ENCODE results near the gene TRAF2. TPM values are rescaled to one million over a fixed set of nuclear protein-coding genes. Genes with fewer than 3 reads are reported as not detected.
A peak's percentile ranks its signal among the peaks of the same experiment; 100 is the strongest.

TRAF2 gene
- total and polyA plus RNA-seq, 2 of the 4 experiments (the other 2 are of a cell fraction): 6.6 to 12.0 TPM

DNA sequence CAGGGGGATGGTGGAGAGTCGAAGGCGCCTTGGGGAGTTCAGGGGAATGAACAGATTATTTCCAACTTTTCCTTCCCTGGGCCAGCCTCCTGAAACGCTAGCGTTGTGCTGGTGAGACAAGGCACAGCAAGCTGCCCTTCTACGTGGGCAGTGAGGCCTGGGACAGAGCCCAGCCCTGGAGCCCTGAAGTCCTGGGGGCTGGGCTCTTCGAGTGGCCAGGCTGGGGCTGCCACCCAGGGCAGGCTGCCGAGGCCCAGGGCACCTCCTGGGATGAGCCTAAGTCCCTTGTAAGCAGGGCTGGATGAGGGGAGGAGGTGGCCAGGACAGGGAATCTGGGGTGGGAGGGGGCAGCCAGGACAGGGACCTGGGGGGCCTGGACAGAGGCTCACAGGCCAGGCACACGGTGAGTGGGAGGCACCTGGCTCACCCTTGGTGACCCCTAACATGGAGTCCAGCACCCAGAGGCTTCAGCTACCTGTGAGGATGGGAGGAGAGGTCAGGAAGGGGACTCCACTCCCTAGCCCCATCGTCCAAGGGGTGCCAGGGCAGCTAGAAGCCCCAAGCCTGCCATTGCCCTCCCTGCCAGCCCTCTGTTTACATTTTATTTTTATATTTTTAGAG, 64.5 kb downstream of the TRAF2 start:
- Histone ChIP-seq H3K9me1 (ENCODE audit: insufficient read depth, low read length) (no peaks in the 10 kb centered on the region), H3K23ac (ENCODE audit: low read depth, low read length) (no peak overlapping the region), H4K91ac (ENCODE audit: insufficient read depth, low read depth, low read length) (no peak overlapping the region), H3K9ac (ENCODE audit: low read depth, low read length) (no peak overlapping the region), H2AK9ac (replicated peaks; ENCODE audit: low read depth, low read length, poor library complexity) (peak overlapping the region; percentile 59), H3K9me3 (ENCODE audit: control insufficient read depth, insufficient read depth, low read length) (no peaks in the 10 kb centered on the region), H3K14ac (replicated peaks; ENCODE audit: low read depth, low read length) (no peak overlapping the region), H3K36me3 (ENCODE audit: control insufficient read depth, insufficient read depth, low read length) (no peaks in the 10 kb centered on the region), H2BK15ac (ENCODE audit: low read depth, low read length) (no peak overlapping the region), H2BK5ac (ENCODE audit: low read depth, low read length, poor library complexity, severe bottlenecking) (no peak overlapping the region), H2BK120ac (ENCODE audit: low read depth, low read length) (no peak overlapping the region), H3K27ac (ENCODE audit: insufficient read depth, low read length) (no peak overlapping the region), H2BK20ac (ENCODE audit: low read depth, low read length) (no peak overlapping the region), H3K18ac (ENCODE audit: low read depth, low read length) (no peak overlapping the region), H3K4me2 (ENCODE audit: low read depth, low read length) (no peak overlapping the region), H3K4ac (ENCODE audit: low read depth, low read length) (no peak overlapping the region), H4K20me1 (ENCODE audit: insufficient read depth, low read length) (no peaks in the 10 kb centered on the region), H3K4me1 (ENCODE audit: control insufficient read depth, insufficient read depth, low read length) (no peaks in the 10 kb centered on the region; the same call in 1 of the 2 replicates), H4K5ac (ENCODE audit: low read depth, low read length) (no peak overlapping the region), H2AFZ (replicated peaks; ENCODE audit: low read length, poor library complexity) (peak overlapping the region; percentile 98), H3K79me1 (ENCODE audit: low read depth in 1 of 2, low read length in 2 of 2) (no peaks in the 10 kb centered on the region), H3K56ac (ENCODE audit: extremely low read depth, insufficient read depth, low read length) (no peak overlapping the region), H3K4me3 (ENCODE audit: insufficient read depth, low read depth, low read length) (no peak overlapping the region), H3K27me3 (ENCODE audit: control insufficient read depth, insufficient read depth, low read length) (peaks cover 9% of the 10 kb centered on the region; the same call in 1 of the 2 replicates), H2AK5ac (ENCODE audit: low read depth, low read length) (no peak overlapping the region), H4K8ac (ENCODE audit: low read depth in 2 of 2, low read length in 2 of 2) (peak overlapping the region; percentile 15 to 87; a peak in 2 of 4 replicates)
- TF ChIP-seq MXI1 (IDR thresholded peaks at IDR 0.05; ENCODE audit: borderline replicate concordance, low read depth, low read length) (no peak), CEBPB (IDR thresholded peaks at IDR 0.05; ENCODE audit: low read depth, low read length) (no peak), BHLHE40 (IDR thresholded peaks at IDR 0.05; ENCODE audit: low read depth, low read length) (no peak), RCOR1 (IDR thresholded peaks at IDR 0.05; ENCODE audit: insufficient replicate concordance, low read length) (no peak)
- ChIA-PET POLR2A (ENCODE audit: unreplicated experiment) (no interaction called here), CTCF (no interaction called here)
- DNase-seq (no peak), ATAC-seq (ENCODE audit: low read depth) (no peak)
- intact Hi-C loops (cut with micrococcal nuclease) (no loop called here), in situ Hi-C loops (cut with MboI; ENCODE audit: low sequenced_read_pairs) (no loop called here), dilution Hi-C loops (cut with HindIII; ENCODE audit: low sequenced_read_pairs, unreplicated experiment) (no loop called here)
- BruUV-seq (replicated peaks): no TSS peak
- 17% methylated on average over 1 of the region's 9 CpGs; no CpG with 5 or more reads in 1 of the 2 experiments for WGBS, 2 experiments (ENCODE audit: extremely low coverage in 2 of 2, insufficient read length in 1 of 2)
